IMR-90 (cell line): ENCODE results near the gene DENND1A. TPM values are rescaled to one million over a fixed set of nuclear protein-coding genes. Genes with fewer than 3 reads are reported as not detected.

ENCODE experiments used
- ATAC-seq: fragments of 200-7000 bp; cut with Tn5 transposase; 2 replicates; pipeline ENCODE4 v1.9.1; 2020; ENCODE audit warnings: low read depth, mild to moderate bottlenecking, moderate library complexity
- BruUV-seq: library from RNA; stranded (reverse); fragments of 400-500 nt; replicated peaks from 2 replicates; lab custom pipeline; 2021; lab: Mats Ljungman, UMichigan
- CTCF ChIA-PET: fragments of 300-600 bp; formaldehyde crosslinking; extraction: SDS; loops from one replicate; lab custom pipeline; 2021; ENCODE audit warnings: antibody characterized with exemption; lab: Yijun Ruan, JAX
- POLR2A ChIA-PET: fragments of 300-600 bp; sonication (Branson Sonifier 250); formaldehyde crosslinking; loops from one replicate; lab custom pipeline; 2022; ENCODE audit warnings: antibody characterized with exemption; ENCODE audit not compliant: unreplicated experiment; lab: Charles Lee
- DNase-seq: peaks from one replicate; pipeline ENCODE4 v3.0.0; 2013
- H2AFZ ChIP-seq: replicated peaks from 2 replicates; pipeline ENCODE3; 2013; ENCODE audit warnings: low read length, mild to moderate bottlenecking; ENCODE audit not compliant: poor library complexity
- H2AK5ac ChIP-seq: 2 replicates; pipeline ENCODE4 v1.6.1; 2013; ENCODE audit warnings: low read depth, low read length, inconsistent platforms
- H2AK9ac ChIP-seq: replicated peaks from 2 replicates; pipeline ENCODE3; 2013; ENCODE audit warnings: mild to moderate bottlenecking, low read depth, low read length, moderate library complexity; ENCODE audit not compliant: poor library complexity
- H2BK120ac ChIP-seq: 2 replicates; pipeline ENCODE4 v1.6.1; 2013; ENCODE audit warnings: low read depth, low read length, inconsistent platforms
- H2BK15ac ChIP-seq: 3 replicates; pipeline ENCODE4 v1.6.1; 2013; ENCODE audit warnings: low read depth, low read length, inconsistent platforms
- H2BK20ac ChIP-seq: 2 replicates; pipeline ENCODE4 v1.6.1; 2013; ENCODE audit warnings: low read depth, mild to moderate bottlenecking, inconsistent platforms, low read length, moderate library complexity
- H2BK5ac ChIP-seq: 2 replicates; pipeline ENCODE4 v1.6.1; 2013; ENCODE audit warnings: mild to moderate bottlenecking, low read depth, low read length, inconsistent platforms; ENCODE audit not compliant: poor library complexity, severe bottlenecking
- H3K14ac ChIP-seq: replicated peaks from 2 replicates; pipeline ENCODE4 v1.6.1; 2013; ENCODE audit warnings: low read depth, low read length, inconsistent platforms
- H3K18ac ChIP-seq: 2 replicates; pipeline ENCODE4 v1.6.1; 2013; ENCODE audit warnings: low read depth, low read length, control low read depth
- H3K23ac ChIP-seq: 2 replicates; pipeline ENCODE4 v1.6.1; 2013; ENCODE audit warnings: low read depth, low read length, inconsistent platforms
- H3K27ac ChIP-seq: 2 replicates; pipeline ENCODE4 v1.5.1; 2013; ENCODE audit warnings: mild to moderate bottlenecking, control low read depth, low read length; ENCODE audit not compliant: insufficient read depth
- H3K27me3 ChIP-seq: 2 replicates; pipeline ENCODE4 v1.6.1; 2013; ENCODE audit warnings: low read length; ENCODE audit not compliant: control insufficient read depth, insufficient read depth
- H3K36me3 ChIP-seq: 2 replicates; pipeline ENCODE4 v1.6.1; 2013; ENCODE audit warnings: low read length, mixed read lengths; ENCODE audit not compliant: control insufficient read depth, insufficient read depth
- H3K4ac ChIP-seq: 2 replicates; pipeline ENCODE4 v1.6.1; 2013; ENCODE audit warnings: low read depth, low read length, inconsistent platforms
- H3K4me1 ChIP-seq: 2 replicates; pipeline ENCODE4 v1.6.1; 2013; ENCODE audit warnings: low read length, mixed read lengths; ENCODE audit not compliant: control insufficient read depth, insufficient read depth
- H3K4me2 ChIP-seq: 2 replicates; pipeline ENCODE4 v1.6.1; 2013; ENCODE audit warnings: low read depth, mild to moderate bottlenecking, control low read depth, low read length, moderate library complexity
- H3K4me3 ChIP-seq: 2 replicates; pipeline ENCODE4 v1.5.1; 2013; ENCODE audit warnings: low read depth, mild to moderate bottlenecking, control low read depth, low read length, moderate library complexity; ENCODE audit not compliant: insufficient read depth
- H3K56ac ChIP-seq: 2 replicates; pipeline ENCODE4 v1.6.1; 2013; ENCODE audit warnings: low read length, inconsistent platforms; ENCODE audit not compliant: insufficient read depth; ENCODE audit errors: extremely low read depth
- H3K79me1 ChIP-seq, 2 experiments: 2 replicates each; pipeline ENCODE4 v1.6.1; 2013; ENCODE audit warnings: low read length in 2 of 2, inconsistent platforms in 1 of 2, low read depth in 1 of 2
- H3K9ac ChIP-seq: 2 replicates; pipeline ENCODE4 v1.6.1; 2013; ENCODE audit warnings: low read depth, low read length, control low read depth
- H3K9me1 ChIP-seq: 2 replicates; pipeline ENCODE4 v1.6.1; 2013; ENCODE audit warnings: low read length, inconsistent platforms; ENCODE audit not compliant: insufficient read depth
- H3K9me3 ChIP-seq: 2 replicates; pipeline ENCODE4 v1.6.1; 2013; ENCODE audit warnings: low read length; ENCODE audit not compliant: control insufficient read depth, insufficient read depth
- H4K20me1 ChIP-seq: 2 replicates; pipeline ENCODE4 v1.6.1; 2013; ENCODE audit warnings: low read length, inconsistent platforms; ENCODE audit not compliant: insufficient read depth
- H4K5ac ChIP-seq: 2 replicates; pipeline ENCODE4 v1.6.1; 2013; ENCODE audit warnings: mild to moderate bottlenecking, low read depth, low read length, control low read depth
- H4K8ac ChIP-seq, 2 experiments: 2 replicates each; pipeline ENCODE4 v1.6.1; 2013; ENCODE audit warnings: low read depth in 2 of 2, low read length in 2 of 2, control low read depth in 1 of 2, inconsistent platforms in 1 of 2
- H4K91ac ChIP-seq: 2 replicates; pipeline ENCODE4 v1.6.1; 2013; ENCODE audit warnings: low read depth, low read length, inconsistent platforms; ENCODE audit not compliant: insufficient read depth
- CTCF ChIP-seq: conservative IDR thresholded peaks from 2 replicates; pipeline ENCODE4 v1.5.1; 2012; ENCODE audit warnings: mild to moderate bottlenecking, low read depth, low read length, improper control_type of control experiment
- RAD21 ChIP-seq: IDR thresholded peaks from 2 replicates; pipeline ENCODE4 v1.6.1; 2012; ENCODE audit warnings: low read length, improper control_type of control experiment
- RCOR1 ChIP-seq: IDR thresholded peaks from 2 replicates; pipeline ENCODE4 v1.6.1; 2012; ENCODE audit warnings: mild to moderate bottlenecking, low read length, improper control_type of control experiment; ENCODE audit not compliant: insufficient replicate concordance
- WGBS, 2 experiments: methylation state at CpG; one replicate each; pipeline versions ENCODE4 v1.1.5 to v1.1.7; 2013; ENCODE audit warnings: missing lambda C conversion rate in 2 of 2; ENCODE audit not compliant: insufficient read length in 1 of 2; ENCODE audit errors: extremely low coverage in 2 of 2; 5-methylcytosine and 5-hydroxymethylcytosine counted together
- dilution Hi-C: fragments of 300-500 bp; cut with HindIII; formaldehyde crosslinking; loops from one replicate; pipeline ENCODE4 v1.14.3; 2018; ENCODE audit warnings: low sequenced_read_pairs; ENCODE audit not compliant: unreplicated experiment
- in situ Hi-C: fragments of 300-500 bp; cut with MboI; formaldehyde crosslinking; loops from 3 replicates; pipeline ENCODE4 v1.14.3; 2019; ENCODE audit warnings: low sequenced_read_pairs, inconsistent platforms, mixed read lengths
- intact Hi-C: fragments of 100-400 bp; cut with micrococcal nuclease; formaldehyde crosslinking; loops from 2 replicates; pipeline ENCODE4 v1.10.0; 2022
- polyA plus RNA-seq, 3 experiments: library from polyadenylated mRNA; depleted of rRNA; stranded (reverse); fragments of >200 nt; gene quantifications; 2 replicates each; pipeline ENCODE4 v1.2.3, GENCODE V29; 2012; ENCODE audit warnings: low replicate concordance in 1 of 3
- total RNA-seq: library from RNA; depleted of rRNA; stranded (reverse); fragments of >200 nt; gene quantifications from 2 replicates; pipeline ENCODE4 v1.2.3, GENCODE V29; 2012

Gene DENND1A
- total and polyA plus RNA-seq, 2 of the 4 experiments (the other 2 are of a cell fraction) = 21.4 to 27.6 TPM

DNA sequence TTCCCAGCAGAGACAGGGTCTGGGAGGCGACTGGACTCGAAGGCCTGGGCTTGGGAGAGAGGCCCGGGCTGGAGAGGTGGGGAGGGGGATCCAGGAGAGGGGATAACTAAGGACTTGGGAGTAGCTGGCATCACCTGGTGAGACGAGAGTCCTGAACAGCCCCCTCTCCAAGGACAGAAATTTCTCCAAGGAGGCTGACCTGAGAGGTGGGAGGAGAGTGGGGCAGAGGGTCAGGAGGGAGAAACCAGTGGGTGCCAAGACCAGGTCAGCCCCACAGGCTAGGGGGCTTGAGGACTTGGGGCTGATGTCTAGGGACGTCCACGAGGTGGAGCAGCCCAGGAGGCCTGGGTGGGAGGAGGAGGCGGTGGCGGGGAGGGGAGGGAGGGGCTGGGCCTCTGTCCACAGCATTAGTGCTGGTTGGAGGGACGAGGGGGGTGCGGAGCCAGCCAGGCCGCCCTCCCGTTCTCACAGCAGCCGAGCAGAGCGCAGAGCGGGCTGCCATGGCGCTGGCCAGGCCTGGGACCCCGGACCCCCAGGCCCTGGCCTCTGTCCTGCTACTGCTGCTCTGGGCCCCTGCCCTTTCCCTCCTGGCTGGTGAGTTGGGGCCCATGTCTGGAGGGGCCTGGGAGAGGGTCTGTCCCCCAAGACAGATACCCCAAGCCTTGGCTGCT, 574.0 kb downstream of the DENND1A start, which contains the start of gene CRB2:
CRB2 (plus strand) TSS at position 437 of the 671 bp plus-strand sequence; CDS start at position 501, 64 bp downstream.
- no peak within 1 kb of the TSS for H4K8ac ChIP-seq
- no peak within 1 kb of the TSS for H3K4ac ChIP-seq
- no peak for ATAC-seq
- no peak within 1 kb of the TSS for H2AK5ac ChIP-seq
- H3K9me1 ChIP-seq = no peaks in the 10 kb centered on the region
- H3K79me1 ChIP-seq = no peaks in the 10 kb centered on the region
- peaks cover 8% of the 10 kb centered on the region; the same call in 1 of the 2 replicates for H3K4me1 ChIP-seq
- no peak within 1 kb of the TSS for H3K4me2 ChIP-seq
- ChIA-PET CTCF (interaction anchor here (0.7 kb wide), 1 partner anchor 30 kb away, joined by 3 read pairs; no protein-coding TSS in a partner anchor), POLR2A (no interaction called here)
- no TSS peak for BruUV-seq
- H4K5ac ChIP-seq = no peak within 1 kb of the TSS
- no peaks in the 10 kb centered on the region for H3K9me3 ChIP-seq
- H3K27ac ChIP-seq = no peak within 1 kb of the TSS
- no peak within 1 kb of the TSS for H2AFZ ChIP-seq
- no peak within 1 kb of the TSS for H2BK15ac ChIP-seq
- no peak within 1 kb of the TSS for H2BK120ac ChIP-seq
- WGBS, 2 experiments = 34% methylated on average over 3 of the region's 17 CpGs; no CpG with 5 or more reads in 1 of the 2 experiments
- in situ Hi-C loops = no loop called here
- H3K23ac ChIP-seq = no peak within 1 kb of the TSS
- DNase-seq = no peak
- no peak within 1 kb of the TSS for H3K18ac ChIP-seq
- H2BK20ac ChIP-seq = no peak within 1 kb of the TSS
- TF ChIP-seq RCOR1 (no peak), CTCF (0 out of 2 replicates have a peak, but pooled peaks have one; percentile 7), RAD21 (no peak)
- no peak within 1 kb of the TSS for H3K4me3 ChIP-seq
- dilution Hi-C loops = no loop called here
- intact Hi-C loops = loop anchor here (10.0 kb wide), 2 partner anchors 351 to 511 kb away; no protein-coding TSS in a partner anchor
- no peaks in the 10 kb centered on the region for H4K20me1 ChIP-seq
- H3K9ac ChIP-seq = no peak within 1 kb of the TSS
- H3K14ac ChIP-seq = no peak within 1 kb of the TSS
- no peak within 1 kb of the TSS for H2BK5ac ChIP-seq
- no peaks in the 10 kb centered on the region for H3K36me3 ChIP-seq
- H2AK9ac ChIP-seq = no peak within 1 kb of the TSS
- H3K56ac ChIP-seq = no peak within 1 kb of the TSS
- H3K27me3 ChIP-seq = peaks cover 47% of the 10 kb centered on the region
- H4K91ac ChIP-seq = no peak within 1 kb of the TSS
